ENCODE results near the gene RESP18.

DNA sequence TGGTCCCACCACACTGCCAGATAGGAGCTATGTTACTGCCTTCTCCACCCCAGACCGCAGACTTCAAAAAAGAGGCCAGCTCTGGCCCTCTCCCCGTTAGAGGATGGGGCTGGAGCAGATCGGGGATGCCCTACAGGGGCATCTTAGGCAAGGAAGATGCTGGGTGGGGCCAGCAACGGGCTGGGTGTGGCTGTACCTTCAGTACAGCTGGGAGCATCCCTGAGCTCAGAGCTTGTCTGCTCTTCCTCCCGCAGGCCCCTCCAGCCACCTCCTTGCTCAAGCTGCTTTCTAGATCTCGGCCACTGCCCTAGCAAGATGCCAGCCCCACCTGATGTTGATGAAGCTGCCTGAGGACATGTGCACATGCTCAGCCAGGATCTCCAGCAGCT is 33.2 kb downstream of the RESP18 start:
- TF ChIP-seq, protein P1, sequence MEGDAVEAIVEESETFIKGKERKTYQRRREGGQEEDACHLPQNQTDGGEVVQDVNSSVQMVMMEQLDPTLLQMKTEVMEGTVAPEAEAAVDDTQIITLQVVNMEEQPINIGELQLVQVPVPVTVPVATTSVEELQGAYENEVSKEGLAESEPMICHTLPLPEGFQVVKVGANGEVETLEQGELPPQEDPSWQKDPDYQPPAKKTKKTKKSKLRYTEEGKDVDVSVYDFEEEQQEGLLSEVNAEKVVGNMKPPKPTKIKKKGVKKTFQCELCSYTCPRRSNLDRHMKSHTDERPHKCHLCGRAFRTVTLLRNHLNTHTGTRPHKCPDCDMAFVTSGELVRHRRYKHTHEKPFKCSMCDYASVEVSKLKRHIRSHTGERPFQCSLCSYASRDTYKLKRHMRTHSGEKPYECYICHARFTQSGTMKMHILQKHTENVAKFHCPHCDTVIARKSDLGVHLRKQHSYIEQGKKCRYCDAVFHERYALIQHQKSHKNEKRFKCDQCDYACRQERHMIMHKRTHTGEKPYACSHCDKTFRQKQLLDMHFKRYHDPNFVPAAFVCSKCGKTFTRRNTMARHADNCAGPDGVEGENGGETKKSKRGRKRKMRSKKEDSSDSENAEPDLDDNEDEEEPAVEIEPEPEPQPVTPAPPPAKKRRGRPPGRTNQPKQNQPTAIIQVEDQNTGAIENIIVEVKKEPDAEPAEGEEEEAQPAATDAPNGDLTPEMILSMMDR (IDR thresholded peaks at IDR 0.05; ENCODE audit: poor library complexity, severe bottlenecking), result no peak
- no peak for TF ChIP-seq EP300 (conservative IDR thresholded peaks at IDR 0.05; ENCODE audit: poor library complexity, severe bottlenecking)
- TF ChIP-seq EZH2 (IDR thresholded peaks at IDR 0.05; ENCODE audit: borderline replicate concordance, insufficient read depth, low read length, poor library complexity, severe bottlenecking), result no peak
- TF ChIP-seq, protein P2, sequence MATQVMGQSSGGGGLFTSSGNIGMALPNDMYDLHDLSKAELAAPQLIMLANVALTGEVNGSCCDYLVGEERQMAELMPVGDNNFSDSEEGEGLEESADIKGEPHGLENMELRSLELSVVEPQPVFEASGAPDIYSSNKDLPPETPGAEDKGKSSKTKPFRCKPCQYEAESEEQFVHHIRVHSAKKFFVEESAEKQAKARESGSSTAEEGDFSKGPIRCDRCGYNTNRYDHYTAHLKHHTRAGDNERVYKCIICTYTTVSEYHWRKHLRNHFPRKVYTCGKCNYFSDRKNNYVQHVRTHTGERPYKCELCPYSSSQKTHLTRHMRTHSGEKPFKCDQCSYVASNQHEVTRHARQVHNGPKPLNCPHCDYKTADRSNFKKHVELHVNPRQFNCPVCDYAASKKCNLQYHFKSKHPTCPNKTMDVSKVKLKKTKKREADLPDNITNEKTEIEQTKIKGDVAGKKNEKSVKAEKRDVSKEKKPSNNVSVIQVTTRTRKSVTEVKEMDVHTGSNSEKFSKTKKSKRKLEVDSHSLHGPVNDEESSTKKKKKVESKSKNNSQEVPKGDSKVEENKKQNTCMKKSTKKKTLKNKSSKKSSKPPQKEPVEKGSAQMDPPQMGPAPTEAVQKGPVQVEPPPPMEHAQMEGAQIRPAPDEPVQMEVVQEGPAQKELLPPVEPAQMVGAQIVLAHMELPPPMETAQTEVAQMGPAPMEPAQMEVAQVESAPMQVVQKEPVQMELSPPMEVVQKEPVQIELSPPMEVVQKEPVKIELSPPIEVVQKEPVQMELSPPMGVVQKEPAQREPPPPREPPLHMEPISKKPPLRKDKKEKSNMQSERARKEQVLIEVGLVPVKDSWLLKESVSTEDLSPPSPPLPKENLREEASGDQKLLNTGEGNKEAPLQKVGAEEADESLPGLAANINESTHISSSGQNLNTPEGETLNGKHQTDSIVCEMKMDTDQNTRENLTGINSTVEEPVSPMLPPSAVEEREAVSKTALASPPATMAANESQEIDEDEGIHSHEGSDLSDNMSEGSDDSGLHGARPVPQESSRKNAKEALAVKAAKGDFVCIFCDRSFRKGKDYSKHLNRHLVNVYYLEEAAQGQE (IDR thresholded peaks at IDR 0.05; ENCODE audit: borderline replicate concordance), result no peak
- no peak for TF ChIP-seq POLR2AphosphoS5 (IDR thresholded peaks at IDR 0.05)
- no peak for TF ChIP-seq RAD21 (conservative IDR thresholded peaks at IDR 0.05)
- TF ChIP-seq MXI1 (conservative IDR thresholded peaks at IDR 0.05; ENCODE audit: poor library complexity, severe bottlenecking), result no peak
- no peak for TF ChIP-seq SMC3 (conservative IDR thresholded peaks at IDR 0.05; ENCODE audit: poor library complexity)
- TF ChIP-seq TAF1 (IDR thresholded peaks at IDR 0.05; ENCODE audit: low read depth), result no peak
